Lower lobe of right lung (tissue), 2 donors: Measurements from ENCODE around the gene ALLC. TPM values are rescaled to one million over a fixed set of nuclear protein-coding genes. Genes with fewer than 3 reads are reported as not detected.

Experiments
- ATAC-seq, 2 donors: fragments of 200-7000 bp; cut with Tn5 transposase; one replicate each; pipeline ENCODE4 v1.9.1; 2020 to 2022; ENCODE audit warnings: mild to moderate bottlenecking in 2 of 2, moderate library complexity in 2 of 2
- DNase-seq: peaks from one replicate; pipeline ENCODE4 v3.0.0-alpha.2; 2020
- H3K27ac ChIP-seq: fragments of 200-600 bp; one replicate; pipeline ENCODE4 v1.8.0; 2022
- H3K27me3 ChIP-seq: fragments of 200-600 bp; one replicate; pipeline ENCODE4 v1.8.0; 2022; ENCODE audit warnings: low read depth
- H3K36me3 ChIP-seq: fragments of 200-600 bp; one replicate; pipeline ENCODE4 v1.8.0; 2022; ENCODE audit warnings: mild to moderate bottlenecking
- H3K4me1 ChIP-seq: fragments of 200-600 bp; one replicate; pipeline ENCODE4 v1.8.0; 2022
- H3K4me3 ChIP-seq: fragments of 200-600 bp; one replicate; pipeline ENCODE4 v1.8.0; 2022; ENCODE audit warnings: mild to moderate bottlenecking
- H3K9me3 ChIP-seq: fragments of 200-600 bp; one replicate; pipeline ENCODE4 v1.8.0; 2022
- CTCF ChIP-seq: fragments of 200-600 bp; IDR thresholded peaks from one replicate; pipeline ENCODE4 v1.8.0; 2022; ENCODE audit warnings: antibody characterized with exemption, mild to moderate bottlenecking
- intact Hi-C: fragments of 100-400 bp; cut with DNase I; formaldehyde crosslinking; loops from one replicate; pipeline ENCODE4 v1.11.0; 2022
- total RNA-seq: library from RNA; stranded (reverse); fragmentation: NEBNext Ultra II Directional; extraction: Animal tissue kit (Norgen Biotek cat#: 25700); gene quantifications from one replicate; pipeline ENCODE4 v1.2.1, GENCODE V29; 2021
- donor health status: DM: no; HTN: yes; CAD: no; lungs with severe emphysema.

ALLC gene
- total RNA-seq, 1 donor from 2014 or later = not detected

- no peak for TF ChIP-seq CTCF
- Histone ChIP-seq H3K36me3 (no peaks in the 10 kb centered on the region), H3K4me3 (no peak overlapping the region), H3K9me3 (no peaks in the 10 kb centered on the region), H3K27me3 (peaks cover 4% of the 10 kb centered on the region), H3K4me1 (peaks cover 16% of the 10 kb centered on the region), H3K27ac (no peak overlapping the region)
- DNase-seq = no peak
- ATAC-seq = no peak
- intact Hi-C loops = no loop called here
Observed at GRCh38 chr2:3654011-3654410, 4.0 kb upstream of the ALLC start.

- no peak for TF ChIP-seq CTCF
- ATAC-seq = no peak
- intact Hi-C loops = no loop called here
Observed at GRCh38 chr2:3654531-3655225, 3.3 kb upstream of the ALLC start.

GRCh38 chr2:3655871-3656761 lies 1.9 kb upstream of the ALLC start:
- Histone ChIP-seq H3K4me1 (peaks cover 10% of the 10 kb centered on the region), H3K36me3 (no peaks in the 10 kb centered on the region), H3K9me3 (no peaks in the 10 kb centered on the region), H3K27me3 (peaks cover 4% of the 10 kb centered on the region), H3K27ac (no peak overlapping the region), H3K4me3 (no peak overlapping the region)
- intact Hi-C loops = no loop called here
- no peak for TF ChIP-seq CTCF
- DNase-seq (no peak), ATAC-seq (no peak)

More at GRCh38 chr2:3654531-3655225, 3.3 kb upstream of the ALLC start:
- Histone ChIP-seq H3K27me3 (peaks cover 4% of the 10 kb centered on the region), H3K27ac (no peak overlapping the region), H3K4me1 (peaks cover 16% of the 10 kb centered on the region), H3K9me3 (no peaks in the 10 kb centered on the region), H3K4me3 (no peak overlapping the region), H3K36me3 (no peaks in the 10 kb centered on the region)
- no peak for DNase-seq

- intact Hi-C loops = no loop called here
- H3K27me3 ChIP-seq = no peaks in the 10 kb centered on the region
- DNase-seq = no peak
- H3K4me3 ChIP-seq = no peak overlapping the region
- no peaks in the 10 kb centered on the region for H3K36me3 ChIP-seq
- no peak for ATAC-seq
- no peak for TF ChIP-seq CTCF
- H3K27ac ChIP-seq = no peak overlapping the region
- peaks cover 3% of the 10 kb centered on the region for H3K4me1 ChIP-seq
- H3K9me3 ChIP-seq = no peaks in the 10 kb centered on the region
Observed at GRCh38 chr2:3656762-3657721, 958 bp upstream of the ALLC start.
